GM19240 (cell line): ENCODE results near the gene PITX2.

Source experiments
- DNase-seq: peaks from one replicate; pipeline ENCODE4 v3.0.0; 2011; ENCODE audit warnings: low spot score; ENCODE audit not compliant: insufficient read length

PITX2 gene

GRCh38 chr4:110636680-110637407, 14.0 kb upstream of the PITX2 start:
- no peak for DNase-seq

GRCh38 chr4:110636171-110636679, 13.3 kb upstream of the PITX2 start:
- DNase-seq, result no peak

GRCh38 chr4:110635163-110635865, 12.4 kb upstream of the PITX2 start:
- DNase-seq, result no peak

GRCh38 chr4:110634350-110635162, 11.7 kb upstream of the PITX2 start:
- DNase-seq, result no peak

GRCh38 chr4:110633358-110634341, 10.8 kb upstream of the PITX2 start:
- DNase-seq, result no peak

GRCh38 chr4:110632506-110633357, 9.9 kb upstream of the PITX2 start:
- DNase-seq, result no peak

GRCh38 chr4:110631584-110632505, 9.0 kb upstream of the PITX2 start:
- peak; percentile 33 for DNase-seq

GRCh38 chr4:110630688-110631402, 8.0 kb upstream of the PITX2 start:
- DNase-seq, result no peak

GRCh38 chr4:110629780-110630687, 7.2 kb upstream of the PITX2 start:
- no peak for DNase-seq

- no peak for DNase-seq
Observed at GRCh38 chr4:110629214-110629754, 6.4 kb upstream of the PITX2 start.

- DNase-seq, result no peak
Observed at GRCh38 chr4:110628663-110629213, 5.9 kb upstream of the PITX2 start.

GRCh38 chr4:110627977-110628662, 5.2 kb upstream of the PITX2 start:
- DNase-seq, result no peak

- no peak for DNase-seq
Observed at GRCh38 chr4:110626532-110627153, 3.8 kb upstream of the PITX2 start.

GRCh38 chr4:110625576-110626257, 2.8 kb upstream of the PITX2 start:
- no peak for DNase-seq
